ENCODE measurements around the gene BRINP3.

The BRINP3 gene

DNA sequence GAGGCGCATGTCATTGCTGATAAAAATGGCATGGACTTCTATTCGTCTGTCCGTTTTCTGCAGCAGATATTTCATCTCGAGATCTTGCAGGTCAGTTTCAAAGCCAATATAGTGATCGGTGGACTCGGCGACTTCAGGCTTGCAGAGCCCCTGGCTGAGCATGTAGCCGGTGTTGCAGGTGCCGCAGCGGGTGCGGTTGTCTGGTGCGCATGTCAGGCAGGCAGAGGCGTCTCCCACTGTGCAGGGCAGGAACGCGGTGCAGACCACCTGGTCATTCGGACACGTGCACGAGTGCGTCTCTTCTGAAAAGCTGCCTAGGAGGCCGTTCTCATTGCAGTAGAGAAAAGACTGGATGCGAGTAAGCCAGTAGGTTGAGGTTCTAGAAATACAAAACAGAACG, 378.9 kb downstream of the BRINP3 start:
- no peak for DNase-seq

GRCh38 chr1:190098107-190098506, 379.6 kb downstream of the BRINP3 start:
- no peak for DNase-seq

DNA sequence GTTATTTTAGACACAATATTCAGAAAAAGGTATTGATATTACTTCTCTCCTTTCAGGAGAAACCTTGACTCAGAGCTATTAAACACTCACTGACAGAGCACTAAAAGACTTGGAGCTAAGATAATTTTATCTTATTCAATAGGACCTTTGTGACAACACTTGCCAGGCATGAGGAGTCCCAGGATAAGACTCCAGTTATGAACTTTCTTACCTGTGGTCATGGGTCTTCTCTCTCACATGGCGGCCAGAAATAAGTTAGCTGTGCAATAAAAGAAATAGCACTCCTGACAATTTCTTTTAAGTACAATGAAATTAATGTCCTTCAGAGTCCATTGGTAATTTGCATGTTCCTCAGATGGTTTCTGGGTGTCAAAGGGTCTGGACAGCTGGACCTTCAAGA, 382.1 kb downstream of the BRINP3 start:
- no peak for DNase-seq

GRCh38 chr1:190084552-190084951, 393.1 kb downstream of the BRINP3 start:
- no peak for DNase-seq

DNA sequence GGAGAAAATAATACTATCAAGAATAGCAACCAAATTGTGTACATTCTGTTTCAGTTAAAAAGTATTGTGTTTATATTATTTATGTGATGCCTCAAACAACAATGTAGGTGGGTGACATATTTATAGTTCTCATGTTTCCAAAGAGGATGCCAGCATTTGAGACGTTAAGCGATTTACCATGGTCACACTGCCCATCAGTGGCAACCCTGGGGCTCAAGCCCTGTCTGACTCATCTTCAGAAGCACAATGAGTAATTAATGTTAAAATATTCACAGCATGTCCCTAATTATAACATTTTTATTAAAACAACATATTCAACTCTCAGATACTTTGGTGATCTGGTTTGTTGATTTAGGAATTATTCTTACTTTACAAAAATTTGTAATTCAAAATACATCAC, 409.4 kb downstream of the BRINP3 start:
- no peak for DNase-seq

DNA sequence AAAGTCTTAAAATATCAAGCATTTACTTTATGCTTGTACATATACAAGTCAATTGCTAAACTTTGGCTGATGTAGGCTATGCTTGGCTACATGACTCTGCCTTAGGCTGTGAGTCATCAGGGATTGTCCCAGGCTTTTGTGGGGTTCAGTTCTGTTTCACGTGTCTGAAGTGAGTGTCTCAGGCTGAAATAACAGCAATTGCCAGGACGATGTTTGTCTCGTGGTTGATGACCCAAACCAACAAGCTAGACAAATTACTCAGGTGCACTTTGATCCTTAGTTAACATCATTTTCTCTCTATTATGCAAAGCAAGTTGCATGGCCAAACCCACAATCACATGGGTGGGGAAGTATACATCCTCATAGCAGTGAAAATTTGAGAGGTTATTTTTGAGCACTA, 410.1 kb downstream of the BRINP3 start:
- no peak for DNase-seq

DNA sequence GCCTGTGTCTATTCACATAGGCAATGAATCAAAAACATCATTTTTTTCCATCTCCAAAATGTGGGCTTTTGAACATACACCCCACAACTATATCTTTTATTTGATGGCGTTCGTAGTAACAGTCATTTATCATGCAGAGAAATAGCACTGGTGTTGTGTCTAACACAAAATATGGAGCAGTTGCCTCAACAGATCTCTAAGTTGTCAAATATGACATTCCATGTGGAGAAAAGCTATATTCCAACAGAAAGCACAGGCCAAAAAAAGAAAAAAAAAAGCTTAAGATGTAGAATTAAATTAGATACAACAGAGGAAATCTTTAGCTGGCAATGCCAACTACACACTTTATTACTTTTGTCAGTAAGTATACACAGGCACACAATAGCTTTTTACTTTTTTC, 411.7 kb downstream of the BRINP3 start:
- DNase-seq = no peak

DNA sequence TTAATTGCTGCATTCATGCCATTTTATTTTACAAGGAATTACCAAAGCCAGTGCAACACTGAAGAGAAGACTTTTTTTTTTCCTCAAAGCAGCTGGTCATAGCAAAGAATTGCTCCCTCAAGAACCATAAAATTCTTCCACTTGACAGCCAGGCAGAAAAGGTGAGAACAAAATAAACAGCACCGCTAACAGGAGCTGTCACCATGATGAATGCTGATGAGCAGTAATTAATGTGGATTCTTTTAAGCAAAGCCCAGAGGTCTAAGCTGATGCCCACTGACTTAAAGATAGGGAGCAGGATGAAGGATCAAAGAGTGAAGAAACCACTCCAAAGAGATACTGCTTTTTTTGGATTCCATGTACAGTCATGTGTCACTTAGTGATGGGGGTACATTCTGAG, 428.4 kb downstream of the BRINP3 start:
- DNase-seq = no peak

Measured in GF-D8 (cell line).